Glomerular endothelial cell (primary cell): ENCODE data around the gene CPOX. TPM values are rescaled to one million over a fixed set of nuclear protein-coding genes. Genes with fewer than 3 reads are reported as not detected.

ENCODE experiments used
- DNase-seq: peaks from one replicate; pipeline ENCODE4 v3.0.0-alpha.2; 2011; ENCODE audit warnings: low read depth, low spot score; ENCODE audit errors: extremely low read depth
- total RNA-seq: library from RNA; depleted of rRNA; stranded (reverse); fragments of >200 nt; gene quantifications from 2 replicates; pipeline ENCODE4 v1.2.3, GENCODE V29; 2015

The CPOX gene
- total RNA-seq, 1 donor from 2014 or later = 29.6 TPM

DNA sequence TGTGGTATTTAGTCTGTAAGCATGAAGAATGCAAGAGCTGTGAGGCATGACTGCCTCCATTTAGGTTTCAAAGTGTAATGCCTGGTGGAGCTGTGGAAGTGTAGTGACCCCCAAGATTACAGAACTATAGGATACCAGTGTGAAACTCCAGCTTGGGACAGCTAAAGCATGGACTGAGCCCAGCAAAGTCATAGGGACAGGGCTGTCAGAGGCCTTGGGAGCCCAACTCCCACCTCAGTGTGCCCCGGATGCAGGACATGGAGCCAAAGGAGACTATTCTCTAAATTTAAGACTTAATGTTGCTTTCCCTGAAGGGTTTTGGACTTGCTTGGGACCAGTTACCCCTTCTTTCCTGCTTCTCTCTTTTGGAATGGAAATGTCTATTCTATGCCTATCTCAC, 50.8 kb downstream of the CPOX start:
- DNase-seq = no peak

DNA sequence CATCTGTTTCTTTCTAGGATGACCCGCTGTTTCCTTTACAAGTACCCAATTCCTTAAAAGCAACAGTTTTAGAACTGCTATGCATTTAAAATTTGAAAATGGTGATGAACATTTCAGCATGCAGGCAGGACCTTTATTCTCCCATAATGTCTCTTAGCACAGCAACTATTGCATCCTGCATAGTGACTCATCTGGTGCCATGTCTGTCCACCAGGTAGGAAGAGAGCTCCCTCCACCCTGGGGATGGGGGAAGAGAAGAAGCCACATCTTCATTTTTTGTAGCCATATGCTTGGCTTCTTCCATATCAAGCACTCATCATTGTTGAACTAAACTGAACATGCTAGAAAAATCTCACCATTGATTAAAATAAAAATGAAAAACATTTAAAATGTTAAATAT, 51.7 kb downstream of the CPOX start:
- DNase-seq = no peak

DNA sequence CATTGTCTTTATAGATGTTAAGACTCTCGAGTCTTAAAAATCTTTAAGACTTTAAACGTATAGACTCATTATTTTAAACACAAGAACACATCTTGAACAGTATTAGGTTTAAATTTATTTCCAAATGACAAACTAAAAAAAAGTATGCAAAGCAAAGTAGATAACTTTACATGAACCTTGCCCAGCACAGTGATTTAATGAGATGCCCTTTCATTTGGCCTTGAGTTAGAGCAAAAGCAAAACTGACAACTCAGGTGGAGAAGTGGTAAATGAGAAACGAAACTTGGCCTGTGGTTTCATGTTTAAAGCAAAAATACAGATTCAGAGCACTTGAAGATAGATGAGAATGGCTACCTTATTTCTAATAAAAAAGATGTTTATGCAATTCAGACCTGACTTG, 53.1 kb downstream of the CPOX start:
- no peak for DNase-seq

DNA sequence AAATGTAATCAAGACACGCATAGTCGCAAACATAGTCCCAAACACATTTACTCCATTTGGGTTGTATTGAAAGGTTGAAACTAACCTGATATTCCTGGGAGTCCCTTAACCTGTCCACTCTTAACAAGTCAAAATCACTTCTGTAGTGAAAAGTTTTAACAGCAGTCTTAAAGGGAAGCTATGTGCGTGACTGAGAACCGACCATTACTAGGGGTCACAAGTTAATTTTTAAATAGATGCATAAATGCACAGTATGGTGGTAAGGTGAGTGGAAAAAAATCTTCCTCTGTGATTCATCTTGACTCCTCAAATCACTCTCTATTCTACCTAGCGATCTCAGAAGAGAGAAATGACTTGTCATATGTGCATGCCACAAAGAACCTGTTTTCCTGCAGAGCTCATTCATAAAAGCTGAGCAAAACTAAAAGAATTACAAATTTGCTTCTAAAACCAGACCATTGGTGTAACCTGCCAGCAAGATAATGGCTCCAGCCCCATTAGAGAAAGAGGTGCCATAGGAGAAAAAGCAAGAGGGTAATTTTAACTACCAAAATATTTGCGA, 56.9 kb downstream of the CPOX start:
- no peak for DNase-seq

DNA sequence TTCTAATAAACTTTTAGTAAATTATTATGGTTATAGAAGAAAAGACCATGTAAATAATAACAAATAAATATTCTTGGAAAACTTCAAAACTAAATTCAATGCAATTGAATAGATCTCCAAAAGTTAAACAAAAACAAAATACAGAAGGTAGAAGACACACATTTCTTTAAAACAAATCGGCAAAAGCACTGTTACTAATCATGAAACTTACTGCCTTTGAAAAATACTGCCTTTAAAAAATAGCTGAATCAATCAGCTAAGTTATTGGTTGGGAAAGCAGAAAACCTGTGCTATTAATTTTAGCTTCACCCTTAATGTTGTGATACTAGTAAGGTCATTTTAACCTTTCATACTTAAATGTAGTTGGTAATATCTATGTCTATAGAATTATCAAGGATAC, 58.7 kb downstream of the CPOX start:
- no peak for DNase-seq

DNA sequence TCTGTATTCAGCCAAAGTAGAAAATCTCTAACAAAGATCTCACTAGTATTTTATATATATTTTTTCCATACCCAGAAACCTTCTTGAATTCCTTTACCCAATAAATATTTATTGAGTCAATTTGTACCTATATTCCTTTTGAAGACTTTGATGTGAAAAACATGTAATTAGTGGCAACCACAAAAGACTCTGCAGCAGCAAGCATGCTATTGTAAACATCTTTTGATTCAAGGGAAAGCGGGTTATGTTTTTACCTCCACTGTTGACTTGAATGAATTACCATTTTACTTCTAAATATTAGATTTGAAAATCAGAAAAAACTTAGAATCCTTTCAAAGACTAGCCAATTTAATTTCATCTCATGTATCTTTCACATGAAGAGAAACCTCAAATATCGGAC, 59.2 kb downstream of the CPOX start:
- DNase-seq = no peak

DNA sequence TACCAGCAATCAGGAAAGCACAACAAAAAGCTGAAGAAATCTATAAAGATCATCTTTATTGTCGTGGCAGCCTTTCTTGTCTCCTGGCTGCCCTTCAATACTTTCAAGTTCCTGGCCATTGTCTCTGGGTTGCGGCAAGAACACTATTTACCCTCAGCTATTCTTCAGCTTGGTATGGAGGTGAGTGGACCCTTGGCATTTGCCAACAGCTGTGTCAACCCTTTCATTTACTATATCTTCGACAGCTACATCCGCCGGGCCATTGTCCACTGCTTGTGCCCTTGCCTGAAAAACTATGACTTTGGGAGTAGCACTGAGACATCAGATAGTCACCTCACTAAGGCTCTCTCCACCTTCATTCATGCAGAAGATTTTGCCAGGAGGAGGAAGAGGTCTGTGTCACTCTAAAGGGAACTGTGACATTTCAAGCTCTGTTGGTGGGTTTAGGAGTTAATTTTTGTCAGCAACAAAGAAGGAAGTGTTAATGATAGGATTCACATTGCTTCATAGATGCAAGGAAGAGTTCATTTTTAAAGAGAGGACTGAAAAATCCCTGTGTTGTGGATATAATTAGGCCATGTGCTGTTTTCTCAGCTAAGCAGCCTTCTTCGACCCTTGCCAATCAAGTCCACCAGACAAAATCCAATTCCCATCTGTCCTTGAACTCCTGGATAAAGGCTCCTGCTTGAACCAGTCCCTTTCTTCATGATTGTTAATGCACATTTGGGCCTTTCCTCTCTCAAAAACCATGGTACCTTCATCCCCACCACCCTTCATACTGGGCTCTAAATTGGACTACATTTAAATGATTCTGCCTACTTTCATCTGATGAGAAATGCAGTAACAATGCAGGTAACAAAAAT, 60.5 kb downstream of the CPOX start:
- DNase-seq = no peak

DNA sequence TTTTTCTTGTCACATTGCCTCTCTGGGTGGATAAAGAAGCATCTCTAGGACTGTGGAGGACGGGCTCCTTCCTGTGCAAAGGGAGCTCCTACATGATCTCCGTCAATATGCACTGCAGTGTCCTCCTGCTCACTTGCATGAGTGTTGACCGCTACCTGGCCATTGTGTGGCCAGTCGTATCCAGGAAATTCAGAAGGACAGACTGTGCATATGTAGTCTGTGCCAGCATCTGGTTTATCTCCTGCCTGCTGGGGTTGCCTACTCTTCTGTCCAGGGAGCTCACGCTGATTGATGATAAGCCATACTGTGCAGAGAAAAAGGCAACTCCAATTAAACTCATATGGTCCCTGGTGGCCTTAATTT, 61.2 kb downstream of the CPOX start:
- DNase-seq = no peak

DNA sequence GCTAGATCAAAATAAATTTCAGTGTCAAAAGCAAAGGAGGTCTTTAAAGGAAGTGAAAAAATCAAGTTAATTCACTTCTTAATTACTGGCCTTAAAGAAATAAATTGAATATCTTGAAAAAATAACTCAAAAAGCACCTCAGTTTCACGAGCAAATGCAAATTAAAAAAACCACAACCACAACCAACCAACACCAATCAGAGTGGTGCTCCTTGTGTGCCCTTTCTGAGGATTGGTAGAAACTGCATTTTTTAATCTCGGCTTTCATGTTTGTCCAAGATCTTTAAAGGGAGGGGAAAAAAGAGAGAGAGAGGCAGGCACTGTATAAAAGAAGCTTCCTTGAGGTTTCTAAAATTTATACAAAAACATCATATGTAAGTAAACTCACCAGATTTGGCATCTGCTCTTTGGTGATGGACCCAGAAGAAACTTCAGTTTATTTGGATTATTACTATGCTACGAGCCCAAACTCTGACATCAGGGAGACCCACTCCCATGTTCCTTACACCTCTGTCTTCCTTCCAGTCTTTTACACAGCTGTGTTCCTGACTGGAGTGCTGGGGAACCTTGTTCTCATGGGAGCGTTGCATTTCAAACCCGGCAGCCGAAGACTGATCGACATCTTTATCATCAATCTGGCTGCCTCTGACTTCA, 61.7 kb downstream of the CPOX start, which contains the start of gene GPR15:
Gene GPR15 (plus strand): TSS at position 357 of the 653 bp plus-strand sequence. CDS start 56 bp downstream, at position 413.
- DNase-seq = no peak

DNA sequence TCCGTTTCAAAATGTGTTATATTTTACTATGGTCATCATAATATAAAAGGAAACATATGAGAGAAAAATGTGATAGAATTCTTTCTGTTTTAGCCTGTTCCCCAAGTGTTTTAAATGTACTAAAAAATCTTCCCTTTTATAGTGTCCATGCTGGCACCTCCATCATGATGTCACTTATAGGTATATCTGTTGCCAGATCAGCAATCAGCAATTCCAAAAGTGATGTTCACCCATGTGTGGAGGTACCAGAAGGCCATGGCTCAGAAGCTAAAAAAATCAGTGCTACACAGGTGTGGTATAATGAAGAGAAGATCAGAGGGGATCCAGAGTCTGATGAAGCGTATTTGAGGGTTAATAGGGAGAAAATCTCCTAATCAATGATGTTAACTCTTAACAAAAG, 62.7 kb downstream of the CPOX start:
- DNase-seq = no peak

DNA sequence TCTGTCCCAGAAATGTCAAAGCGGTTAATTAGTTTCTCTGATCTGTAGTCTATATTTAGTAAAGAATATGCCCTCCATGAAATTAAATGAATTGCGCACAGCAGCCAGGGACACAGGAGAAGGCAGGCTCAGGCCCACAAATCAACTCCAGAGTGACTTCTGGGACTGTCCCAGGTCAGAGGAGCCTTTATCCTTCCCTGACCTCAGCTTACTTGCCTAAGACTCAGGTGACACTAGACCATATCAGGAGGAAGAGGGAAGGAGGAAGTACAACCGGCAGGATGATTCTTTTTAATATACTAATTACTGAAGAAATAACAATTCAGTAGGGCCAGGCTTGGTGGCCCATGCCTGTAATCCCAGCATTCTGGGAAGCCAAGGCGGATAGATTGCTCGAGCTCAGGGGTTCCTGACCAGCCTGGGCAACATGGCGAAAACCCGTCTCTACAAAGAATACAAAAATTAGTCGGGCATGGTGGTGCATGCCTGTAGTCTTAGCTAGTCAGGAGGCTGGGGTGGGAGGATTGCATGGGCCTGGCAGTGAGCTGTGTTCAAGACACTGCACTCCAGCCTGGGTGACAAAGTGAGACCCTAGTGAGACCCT, 63.5 kb downstream of the CPOX start:
- DNase-seq = no peak

Other genes starting within 250 kb of the CPOX start
- not detected in 2 replicates for gene OR5K4, start 239.8 kb downstream of the CPOX start, total RNA-seq
- gene OR5K3, start 202.9 kb downstream of the CPOX start, total RNA-seq = not detected in 2 replicates
- gene OR5K1, start 130.4 kb downstream of the CPOX start, total RNA-seq = not detected in 2 replicates
- not detected in 2 replicates for gene OR5K2, start 95.9 kb downstream of the CPOX start, total RNA-seq
- gene CLDND1, start 70.7 kb downstream of the CPOX start, total RNA-seq = 112 and 118 TPM in 2 replicates
- not detected in 2 replicates for gene GPR15, start 61.6 kb downstream of the CPOX start, total RNA-seq
- gene ST3GAL6, start 169.7 kb upstream of the CPOX start, total RNA-seq = 7.5 and 13.2 TPM in 2 replicates